Right atrium auricular region (tissue), 2 donors: ENCODE measurements around the gene NHLH2. TPM values are rescaled to one million over a fixed set of nuclear protein-coding genes. Genes with fewer than 3 reads are reported as not detected.

ENCODE experiments used
- DNase-seq: peaks from one replicate; pipeline ENCODE4 v3.0.0-alpha.2; 2019; ENCODE audit warnings: low spot score
- H3K27ac ChIP-seq, 2 donors: fragments of 200-600 bp; sonication (generic); 1 replicate in 1 of 2; 2 replicates in 1 of 2; pipeline ENCODE4 v1.5.1; 2016 to 2019
- H3K27me3 ChIP-seq, 2 donors: fragments of 200-600 bp; sonication (generic); one replicate each; pipeline versions ENCODE4 v1.5.1 to v1.6.0; 2017 to 2019
- H3K36me3 ChIP-seq: fragments of 200-600 bp; sonication (generic); one replicate; pipeline ENCODE4 v1.5.1; 2016
- H3K4me1 ChIP-seq, 2 donors: fragments of 200-600 bp; sonication (generic); one replicate each; pipeline versions ENCODE4 v1.5.1 to v1.6.0; 2017 to 2019
- H3K4me3 ChIP-seq, 2 donors: fragments of 200-600 bp; sonication (generic); 1 replicate in 1 of 2; 2 replicates in 1 of 2; pipeline ENCODE4 v1.5.1; 2017 to 2019; ENCODE audit warnings: mild to moderate bottlenecking in 1 of 2, moderate library complexity in 1 of 2
- H3K9me3 ChIP-seq, 2 donors: fragments of 200-600 bp; sonication (generic); one replicate each; pipeline ENCODE4 v1.5.1; 2019
- CTCF ChIP-seq, 2 donors: fragments of 200-600 bp; sonication (generic); IDR thresholded peaks; one replicate each; pipeline ENCODE4 v1.5.1; 2019; ENCODE audit warnings: antibody characterized with exemption in 2 of 2
- total RNA-seq, 2 donors: library from RNA; depleted of rRNA; stranded (reverse); fragments of >200 nt; gene quantifications; one replicate each; pipeline ENCODE4 v1.1.0, GENCODE V29; 2016

The NHLH2 gene
- total RNA-seq, 2 donors from 2014 or later, result not detected

- Histone ChIP-seq H3K4me3 (no peak overlapping the region), H3K27me3 (no peaks in the 10 kb centered on the region), H3K36me3 (no peaks in the 10 kb centered on the region), H3K9me3 (no peaks in the 10 kb centered on the region), H3K27ac (no peak overlapping the region), H3K4me1 (no peaks in the 10 kb centered on the region)
- no peak for DNase-seq
- TF ChIP-seq CTCF (IDR thresholded peaks at IDR 0.05), result no peak
Observed at GRCh38 chr1:115879977-115880376, 39.1 kb upstream of the NHLH2 start.

GRCh38 chr1:115877511-115877910 is 36.6 kb upstream of the NHLH2 start:
- Histone ChIP-seq H3K27me3 (no peaks in the 10 kb centered on the region), H3K27ac (no peak overlapping the region), H3K9me3 (no peaks in the 10 kb centered on the region), H3K36me3 (no peaks in the 10 kb centered on the region), H3K4me3 (no peak overlapping the region), H3K4me1 (no peaks in the 10 kb centered on the region)
- no peak for TF ChIP-seq CTCF (IDR thresholded peaks at IDR 0.05)
- DNase-seq, result no peak

- Histone ChIP-seq H3K9me3 (no peaks in the 10 kb centered on the region), H3K27me3 (no peaks in the 10 kb centered on the region), H3K4me3 (no peak overlapping the region), H3K27ac (no peak overlapping the region), H3K4me1 (no peaks in the 10 kb centered on the region), H3K36me3 (no peaks in the 10 kb centered on the region)
- TF ChIP-seq CTCF (IDR thresholded peaks at IDR 0.05), result no peak
- DNase-seq, result no peak
Observed at GRCh38 chr1:115874904-115875303, 34.0 kb upstream of the NHLH2 start.

- Histone ChIP-seq H3K27ac (no peak overlapping the region), H3K27me3 (no peaks in the 10 kb centered on the region), H3K4me3 (no peak overlapping the region), H3K9me3 (no peaks in the 10 kb centered on the region), H3K36me3 (no peaks in the 10 kb centered on the region), H3K4me1 (no peaks in the 10 kb centered on the region)
- no peak for TF ChIP-seq CTCF (IDR thresholded peaks at IDR 0.05)
- no peak for DNase-seq
Observed at GRCh38 chr1:115874497-115874896, 33.6 kb upstream of the NHLH2 start.

- no peak for TF ChIP-seq CTCF (IDR thresholded peaks at IDR 0.05)
- no peak for DNase-seq
- no peaks in the 10 kb centered on the region for H3K36me3 ChIP-seq
- no peaks in the 10 kb centered on the region for H3K27me3 ChIP-seq
- H3K4me1 ChIP-seq, result no peaks in the 10 kb centered on the region
- H3K4me3 ChIP-seq, result no peak overlapping the region
- H3K9me3 ChIP-seq, result no peaks in the 10 kb centered on the region
- no peak overlapping the region for H3K27ac ChIP-seq
Observed at GRCh38 chr1:115873184-115873583, 32.3 kb upstream of the NHLH2 start.

GRCh38 chr1:115869064-115869463 is 28.1 kb upstream of the NHLH2 start:
- no peaks in the 10 kb centered on the region for H3K27me3 ChIP-seq
- H3K27ac ChIP-seq, result no peak overlapping the region
- no peak overlapping the region for H3K4me3 ChIP-seq
- no peak for DNase-seq
- no peaks in the 10 kb centered on the region for H3K36me3 ChIP-seq
- no peak for TF ChIP-seq CTCF (IDR thresholded peaks at IDR 0.05)
- no peaks in the 10 kb centered on the region for H3K4me1 ChIP-seq
- H3K9me3 ChIP-seq, result no peaks in the 10 kb centered on the region
